Measurements from ENCODE around the gene CDKN2C. TPM values are rescaled to one million over a fixed set of nuclear protein-coding genes. Genes with fewer than 3 reads are reported as not detected.
"Not testable (repeated sequence)": the region's sequence is repeated elsewhere in the genome, so short reads cannot be mapped to it uniquely, and the experiment has no call there.

Gene CDKN2C
- total RNA-seq, 1 experiment from 2014 or later: 0.31 TPM

- Histone ChIP-seq H3K27me3 (ENCODE audit: control insufficient read depth, insufficient read depth, low read length) (no peaks in the 10 kb centered on the region), H3K4me3 (ENCODE audit: insufficient read depth, low read depth, low read length) (no peak overlapping the region), H3K36me3 (replicated peaks; ENCODE audit: control insufficient read depth, insufficient read depth, low read length) (no peaks in the 10 kb centered on the region)
- DNase-seq: no peak
Measured at GRCh38 chr1:50949286-50949982, 20.6 kb upstream of the CDKN2C start.

GRCh38 chr1:50950396-50950795 is 19.6 kb upstream of the CDKN2C start:
- no peak overlapping the region for H3K4me3 ChIP-seq (ENCODE audit: insufficient read depth, low read depth, low read length)

GRCh38 chr1:50952566-50952965 is 17.5 kb upstream of the CDKN2C start:
- not testable (repeated sequence) for H3K4me3 ChIP-seq (ENCODE audit: insufficient read depth, low read depth, low read length); H3K36me3 ChIP-seq (replicated peaks; ENCODE audit: control insufficient read depth, insufficient read depth, low read length); H3K27me3 ChIP-seq (ENCODE audit: control insufficient read depth, insufficient read depth, low read length); DNase-seq

More at GRCh38 chr1:50950396-50950795, 19.6 kb upstream of the CDKN2C start:
- Histone ChIP-seq H3K27me3 (ENCODE audit: control insufficient read depth, insufficient read depth, low read length) (no peaks in the 10 kb centered on the region), H3K36me3 (replicated peaks; ENCODE audit: control insufficient read depth, insufficient read depth, low read length) (no peaks in the 10 kb centered on the region)
- DNase-seq: no peak

- DNase-seq: no peak
- no peaks in the 10 kb centered on the region for H3K36me3 ChIP-seq (replicated peaks; ENCODE audit: control insufficient read depth, insufficient read depth, low read length)
- no peak overlapping the region for H3K4me3 ChIP-seq (ENCODE audit: insufficient read depth, low read depth, low read length)
- H3K27me3 ChIP-seq (ENCODE audit: control insufficient read depth, insufficient read depth, low read length): no peaks in the 10 kb centered on the region
Measured at GRCh38 chr1:50955116-50955515, 14.9 kb upstream of the CDKN2C start.

- peaks cover 3% of the 10 kb centered on the region; the same call in 1 of the 2 replicates for H3K27me3 ChIP-seq (ENCODE audit: control insufficient read depth, insufficient read depth, low read length)
- H3K36me3 ChIP-seq (replicated peaks; ENCODE audit: control insufficient read depth, insufficient read depth, low read length): no peaks in the 10 kb centered on the region
- H3K4me3 ChIP-seq (ENCODE audit: insufficient read depth, low read depth, low read length): peak overlapping the region; percentile 91
- no peak for DNase-seq
Measured at GRCh38 chr1:50959303-50959912, 10.6 kb upstream of the CDKN2C start.

GRCh38 chr1:50959913-50960844 is 9.9 kb upstream of the CDKN2C start, which contains the start of gene FAF1:
Gene FAF1 (minus strand): TSS chr1:50960267. CDS start chr1:50959811, 456 bp downstream.
- H3K4me3 ChIP-seq (ENCODE audit: insufficient read depth, low read depth, low read length): peak within 1 kb of the TSS; percentile 91
- H3K36me3 ChIP-seq (replicated peaks; ENCODE audit: control insufficient read depth, insufficient read depth, low read length): no peaks in the 10 kb centered on the region
- peaks cover 6% of the 10 kb centered on the region; the same call in 1 of the 2 replicates for H3K27me3 ChIP-seq (ENCODE audit: control insufficient read depth, insufficient read depth, low read length)
- DNase-seq: peak; percentile 98

GRCh38 chr1:50964863-50965262 is 5.2 kb upstream of the CDKN2C start:
- DNase-seq: no peak
- Histone ChIP-seq H3K27me3 (ENCODE audit: control insufficient read depth, insufficient read depth, low read length) (peaks cover 46% of the 10 kb centered on the region), H3K4me3 (ENCODE audit: insufficient read depth, low read depth, low read length) (no peak overlapping the region), H3K36me3 (replicated peaks; ENCODE audit: control insufficient read depth, insufficient read depth, low read length) (no peaks in the 10 kb centered on the region)

GRCh38 chr1:50966991-50967390 is 3.1 kb upstream of the CDKN2C start:
- H3K36me3 ChIP-seq (replicated peaks; ENCODE audit: control insufficient read depth, insufficient read depth, low read length): no peaks in the 10 kb centered on the region
- H3K4me3 ChIP-seq (ENCODE audit: insufficient read depth, low read depth, low read length): no peak overlapping the region
- no peak for DNase-seq
- H3K27me3 ChIP-seq (ENCODE audit: control insufficient read depth, insufficient read depth, low read length): peaks cover 68% of the 10 kb centered on the region

GRCh38 chr1:50967416-50968157 is 2.5 kb upstream of the CDKN2C start:
- peaks cover 73% of the 10 kb centered on the region for H3K27me3 ChIP-seq (ENCODE audit: control insufficient read depth, insufficient read depth, low read length)
- H3K4me3 ChIP-seq (ENCODE audit: insufficient read depth, low read depth, low read length): peak overlapping the region; percentile 51; the same call in 1 of the 2 replicates
- DNase-seq: peak; percentile 11
- H3K36me3 ChIP-seq (replicated peaks; ENCODE audit: control insufficient read depth, insufficient read depth, low read length): no peaks in the 10 kb centered on the region

- peak; percentile 95 for DNase-seq
Measured at GRCh38 chr1:50968158-50968820, 1.8 kb upstream of the CDKN2C start.

GRCh38 chr1:50968821-50969610 is 1.0 kb upstream of the CDKN2C start:
- Histone ChIP-seq H3K36me3 (replicated peaks; ENCODE audit: control insufficient read depth, insufficient read depth, low read length) (no peaks in the 10 kb centered on the region), H3K27me3 (ENCODE audit: control insufficient read depth, insufficient read depth, low read length) (peaks cover 86% of the 10 kb centered on the region), H3K4me3 (ENCODE audit: insufficient read depth, low read depth, low read length) (peak overlapping the region; percentile 51)
- peak; percentile 77 for DNase-seq

More at GRCh38 chr1:50968158-50968820, 1.8 kb upstream of the CDKN2C start:
- Histone ChIP-seq H3K27me3 (ENCODE audit: control insufficient read depth, insufficient read depth, low read length) (peaks cover 80% of the 10 kb centered on the region), H3K36me3 (replicated peaks; ENCODE audit: control insufficient read depth, insufficient read depth, low read length) (no peaks in the 10 kb centered on the region), H3K4me3 (ENCODE audit: insufficient read depth, low read depth, low read length) (peak overlapping the region; percentile 51)

GRCh38 chr1:50970509-50970887 is 453 bp downstream of the CDKN2C start:
- no peak for DNase-seq
- H3K4me3 ChIP-seq (ENCODE audit: insufficient read depth, low read depth, low read length): no peak overlapping the region
- peaks cover 94% of the 10 kb centered on the region for H3K27me3 ChIP-seq (ENCODE audit: control insufficient read depth, insufficient read depth, low read length)
- no peaks in the 10 kb centered on the region for H3K36me3 ChIP-seq (replicated peaks; ENCODE audit: control insufficient read depth, insufficient read depth, low read length)

Measured in H7 (cell line).